Measurements from ENCODE around the gene MGAT3. TPM values are rescaled to one million over a fixed set of nuclear protein-coding genes. Genes with fewer than 3 reads are reported as not detected.

Gene MGAT3
- total RNA-seq, 1 donor, result not detected

DNA sequence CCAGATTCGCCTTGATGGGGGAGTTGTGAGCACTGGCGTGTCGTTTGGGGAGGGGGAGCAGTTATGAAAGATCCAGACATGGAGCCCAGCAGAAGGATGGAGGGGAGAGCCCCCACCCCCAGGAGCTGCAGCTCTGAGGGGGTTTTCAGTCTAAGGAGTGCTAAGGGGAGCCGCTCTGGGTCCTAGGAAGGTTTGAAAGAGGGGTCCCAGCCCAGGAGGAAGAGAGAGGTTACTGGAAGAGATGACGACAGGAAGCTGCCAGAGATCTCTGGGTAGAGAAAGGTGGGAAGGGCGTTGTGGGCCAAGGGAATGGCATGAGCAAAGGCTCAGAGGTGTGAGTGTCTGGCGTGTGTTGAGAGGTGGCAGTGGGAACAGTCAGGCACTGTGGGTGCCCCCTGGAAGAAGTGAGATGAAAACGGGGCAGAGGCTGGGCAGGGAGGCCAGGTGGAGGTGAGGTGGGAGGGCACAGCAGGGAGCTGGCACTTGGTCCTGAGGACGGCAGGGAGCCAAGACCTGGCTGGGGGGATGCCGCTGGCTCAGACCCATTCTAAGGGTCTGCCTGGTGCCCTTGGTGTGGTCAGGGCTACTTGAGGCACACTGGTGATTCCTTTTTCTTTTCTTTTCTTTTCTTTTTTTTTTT is 1.8 kb downstream of the MGAT3 start:
- no peak overlapping the region for H3K4me2 ChIP-seq (ENCODE audit: insufficient read depth, low read length)
- DNase-seq (ENCODE audit: insufficient read length, low spot score, missing footprints), result no peak
- no peak for TF ChIP-seq CTCF (IDR thresholded peaks at IDR 0.05; ENCODE audit: extremely low read depth, low read depth, low read length)
- no peaks in the 10 kb centered on the region for H3K9me3 ChIP-seq (ENCODE audit: low read depth, low read length)
- no peak overlapping the region for H3K4me3 ChIP-seq (ENCODE audit: insufficient read depth, low read length)
- peaks cover 44% of the 10 kb centered on the region for H3K27me3 ChIP-seq (ENCODE audit: insufficient read depth, low read length)
- no peaks in the 10 kb centered on the region for H4K20me1 ChIP-seq (ENCODE audit: insufficient read depth, low read length)
- no peaks in the 10 kb centered on the region for H3K79me2 ChIP-seq (ENCODE audit: insufficient read depth, low read length)
- H3K4me1 ChIP-seq (ENCODE audit: insufficient read depth, low read length), result no peaks in the 10 kb centered on the region
- no peak overlapping the region for H2AFZ ChIP-seq (ENCODE audit: low read length)
- no peak overlapping the region for H3K27ac ChIP-seq (ENCODE audit: low read depth, low read length)
- no peaks in the 10 kb centered on the region for H3K36me3 ChIP-seq (ENCODE audit: insufficient read depth, low read length)

DNA sequence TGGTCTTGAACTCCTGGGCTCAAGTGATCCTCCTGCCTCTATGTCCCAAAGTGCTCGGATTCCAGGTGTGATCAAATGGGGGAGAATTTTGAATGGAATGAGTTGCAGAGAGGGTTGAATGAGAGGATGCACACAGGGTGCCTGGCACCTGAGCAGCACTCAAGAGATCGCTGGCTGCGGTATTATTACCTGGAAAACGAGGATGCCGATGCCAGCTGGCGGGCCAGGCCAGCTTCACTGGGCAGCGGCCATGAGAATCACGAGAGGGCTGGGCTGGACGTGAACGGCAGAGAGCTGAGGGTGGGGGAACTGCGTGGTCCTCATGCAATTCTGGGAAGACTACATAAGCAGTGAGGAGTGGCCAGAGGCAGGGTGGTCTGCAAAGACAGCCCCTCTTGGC is 2.9 kb downstream of the MGAT3 start:
- no peak overlapping the region for H3K4me3 ChIP-seq (ENCODE audit: insufficient read depth, low read length)
- no peak for DNase-seq (ENCODE audit: insufficient read length, low spot score, missing footprints)
- no peak overlapping the region for H3K4me2 ChIP-seq (ENCODE audit: insufficient read depth, low read length)

DNA sequence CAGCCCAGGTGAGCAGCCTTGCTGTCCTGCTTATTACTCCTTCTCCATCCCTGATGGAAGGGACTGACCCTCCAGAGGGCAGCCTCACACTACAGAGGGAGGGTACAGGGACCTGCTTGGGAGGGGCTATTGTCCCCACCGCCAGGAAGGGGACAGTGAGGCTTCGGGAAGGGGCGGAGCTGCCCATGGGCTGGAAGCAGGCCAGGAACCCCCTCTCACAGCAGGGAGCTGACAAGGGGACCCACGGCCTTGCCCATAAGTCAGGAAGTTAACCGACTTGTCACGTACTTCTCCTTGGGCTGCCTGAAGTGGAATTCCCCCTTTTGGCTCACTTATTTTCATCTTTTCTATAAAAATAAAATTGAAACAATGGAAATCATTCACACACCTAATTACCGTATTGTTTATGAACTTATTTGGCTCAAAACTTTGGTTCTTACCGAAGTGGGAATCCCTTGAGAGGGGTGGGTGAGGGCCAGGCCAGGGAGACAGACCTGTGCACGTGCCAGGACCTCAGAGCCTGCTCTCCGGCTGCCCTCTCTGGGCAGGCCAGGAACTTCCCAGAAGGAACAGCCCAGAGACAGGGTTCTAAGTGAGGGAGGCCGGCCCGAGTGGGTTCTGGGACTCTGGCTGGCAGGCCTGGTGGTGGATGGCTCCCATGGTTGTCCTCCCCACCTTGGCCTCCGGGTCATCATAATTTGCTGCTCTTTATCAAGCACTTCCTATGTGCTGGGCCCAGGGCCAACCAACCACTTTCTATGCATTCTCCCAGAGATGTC is 5.8 kb downstream of the MGAT3 start:
- H3K4me3 ChIP-seq (ENCODE audit: insufficient read depth, low read length), result no peak overlapping the region
- H2AFZ ChIP-seq (ENCODE audit: low read length), result no peak overlapping the region
- no peaks in the 10 kb centered on the region for H3K9me3 ChIP-seq (ENCODE audit: low read depth, low read length)
- H3K79me2 ChIP-seq (ENCODE audit: insufficient read depth, low read length), result no peaks in the 10 kb centered on the region
- H3K27ac ChIP-seq (ENCODE audit: low read depth, low read length), result no peak overlapping the region
- no peaks in the 10 kb centered on the region for H3K36me3 ChIP-seq (ENCODE audit: insufficient read depth, low read length)
- DNase-seq (ENCODE audit: insufficient read length, low spot score, missing footprints), result no peak
- H4K20me1 ChIP-seq (ENCODE audit: insufficient read depth, low read length), result no peaks in the 10 kb centered on the region
- H3K4me2 ChIP-seq (ENCODE audit: insufficient read depth, low read length), result no peak overlapping the region
- no peak for TF ChIP-seq CTCF (IDR thresholded peaks at IDR 0.05; ENCODE audit: extremely low read depth, low read depth, low read length)
- H3K27me3 ChIP-seq (ENCODE audit: insufficient read depth, low read length), result peaks cover 16% of the 10 kb centered on the region
- no peaks in the 10 kb centered on the region for H3K4me1 ChIP-seq (ENCODE audit: insufficient read depth, low read length)

More for the DNA sequence above, 2.9 kb downstream of the MGAT3 start:
- Histone ChIP-seq H4K20me1 (ENCODE audit: insufficient read depth, low read length) (no peaks in the 10 kb centered on the region), H2AFZ (ENCODE audit: low read length) (no peak overlapping the region), H3K27me3 (ENCODE audit: insufficient read depth, low read length) (peaks cover 34% of the 10 kb centered on the region), H3K4me1 (ENCODE audit: insufficient read depth, low read length) (no peaks in the 10 kb centered on the region), H3K79me2 (ENCODE audit: insufficient read depth, low read length) (no peaks in the 10 kb centered on the region), H3K9me3 (ENCODE audit: low read depth, low read length) (no peaks in the 10 kb centered on the region), H3K27ac (ENCODE audit: low read depth, low read length) (no peak overlapping the region), H3K36me3 (ENCODE audit: insufficient read depth, low read length) (no peaks in the 10 kb centered on the region)
- TF ChIP-seq CTCF (IDR thresholded peaks at IDR 0.05; ENCODE audit: extremely low read depth, low read depth, low read length), result no peak

- no peak overlapping the region for H3K27ac ChIP-seq (ENCODE audit: low read depth, low read length)
- no peaks in the 10 kb centered on the region for H3K4me1 ChIP-seq (ENCODE audit: insufficient read depth, low read length)
- TF ChIP-seq CTCF (IDR thresholded peaks at IDR 0.05; ENCODE audit: extremely low read depth, low read depth, low read length), result no peak
- no peak overlapping the region for H3K4me3 ChIP-seq (ENCODE audit: insufficient read depth, low read length)
- H3K4me2 ChIP-seq (ENCODE audit: insufficient read depth, low read length), result no peak overlapping the region
- no peaks in the 10 kb centered on the region for H3K36me3 ChIP-seq (ENCODE audit: insufficient read depth, low read length)
- no peaks in the 10 kb centered on the region for H3K9me3 ChIP-seq (ENCODE audit: low read depth, low read length)
- no peaks in the 10 kb centered on the region for H3K79me2 ChIP-seq (ENCODE audit: insufficient read depth, low read length)
- peaks cover 11% of the 10 kb centered on the region for H3K27me3 ChIP-seq (ENCODE audit: insufficient read depth, low read length)
- no peaks in the 10 kb centered on the region for H4K20me1 ChIP-seq (ENCODE audit: insufficient read depth, low read length)
- DNase-seq (ENCODE audit: insufficient read length, low spot score, missing footprints), result no peak
- H2AFZ ChIP-seq (ENCODE audit: low read length), result no peak overlapping the region
Measured at GRCh38 chr22:39463277-39463676, 6.5 kb downstream of the MGAT3 start.

All from osteoblast (primary cell).